Dermis lymphatic vessel endothelial cell (primary cell): ENCODE data around the gene C1QTNF3. TPM values are rescaled to one million over a fixed set of nuclear protein-coding genes. Genes with fewer than 3 reads are reported as not detected.

ENCODE experiments used
- total RNA-seq: library from RNA; depleted of rRNA; stranded (reverse); fragments of >200 nt; gene quantifications from 2 replicates; pipeline ENCODE4 v1.2.1, GENCODE V29; 2014

C1QTNF3 gene
- total RNA-seq: 1.1 and 1.4 TPM in 2 replicates

GRCh38 chr5:34043099-34043876 is at the start of gene C1QTNF3:
TSS of gene C1QTNF3 (minus strand) at chr5:34043213. CDS start at chr5:34043125, 88 bp downstream.

GRCh38 chr5:34007621-34008600 is 35.1 kb downstream of the C1QTNF3 start, which contains the start of gene AMACR:
TSS of gene AMACR (minus strand) at chr5:34008050. CDS start at chr5:34008019, 31 bp downstream.

GRCh38 chr5:33984671-33985124 is 58.3 kb downstream of the C1QTNF3 start, which contains the start of gene SLC45A2:
TSS of gene SLC45A2 (minus strand) at chr5:33984693. CDS start at chr5:33984583, 110 bp downstream.

Other genes starting within 250 kb of the C1QTNF3 start
- 2.2 and 2.4 TPM in 2 replicates for gene ADAMTS12, start 151.2 kb downstream of the C1QTNF3 start, total RNA-seq
- gene RXFP3, start 106.8 kb downstream of the C1QTNF3 start, total RNA-seq: not detected in 2 replicates
- 0.11 TPM in 1 of 2 replicates, not detected in the other for gene SLC45A2, start 58.5 kb downstream of the C1QTNF3 start, total RNA-seq
- gene AMACR, start 35.2 kb downstream of the C1QTNF3 start, total RNA-seq: 9.4 and 13.4 TPM in 2 replicates